Mammary epithelial cell (primary cell): Measurements from ENCODE around the gene VSTM2L.

Experiments
- EZH2 ChIP-seq: IDR thresholded peaks from 2 replicates; pipeline ENCODE4 v1.6.1; 2012; ENCODE audit warnings: low read length, inconsistent platforms, borderline replicate concordance
- TF ChIP-seq, protein P1 (sequence below), 2 donors: IDR thresholded peaks in 1 of 2; conservative IDR thresholded peaks in 1 of 2; 2 replicates each; pipeline ENCODE4 v1.5.1; 2011 to 2012; ENCODE audit warnings: inconsistent platforms in 2 of 2, low read length in 2 of 2, mild to moderate bottlenecking in 2 of 2, control low read depth in 1 of 2, low read depth in 1 of 2; ENCODE audit not compliant: insufficient read depth in 1 of 2; ENCODE audit errors: extremely low read depth in 1 of 2

DNA sequence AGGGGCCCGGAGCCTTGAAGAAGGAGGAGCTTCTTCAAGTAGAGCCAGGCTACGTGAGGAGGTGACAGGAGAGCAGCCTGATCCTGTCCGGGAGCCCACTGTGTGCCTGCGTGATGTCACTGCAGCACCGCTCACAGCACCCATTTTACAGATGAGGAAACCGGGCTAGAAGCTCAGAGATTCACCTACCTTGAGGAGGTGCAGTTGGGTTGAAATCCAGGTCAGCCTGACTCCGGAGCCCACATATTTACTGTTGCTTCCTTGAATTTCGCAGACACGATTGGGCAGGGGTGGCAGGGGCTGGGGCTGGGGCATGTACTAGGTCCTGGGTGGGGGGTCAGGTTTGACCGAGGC is 12.5 kb downstream of the VSTM2L start:
- TF ChIP-seq, protein P1, sequence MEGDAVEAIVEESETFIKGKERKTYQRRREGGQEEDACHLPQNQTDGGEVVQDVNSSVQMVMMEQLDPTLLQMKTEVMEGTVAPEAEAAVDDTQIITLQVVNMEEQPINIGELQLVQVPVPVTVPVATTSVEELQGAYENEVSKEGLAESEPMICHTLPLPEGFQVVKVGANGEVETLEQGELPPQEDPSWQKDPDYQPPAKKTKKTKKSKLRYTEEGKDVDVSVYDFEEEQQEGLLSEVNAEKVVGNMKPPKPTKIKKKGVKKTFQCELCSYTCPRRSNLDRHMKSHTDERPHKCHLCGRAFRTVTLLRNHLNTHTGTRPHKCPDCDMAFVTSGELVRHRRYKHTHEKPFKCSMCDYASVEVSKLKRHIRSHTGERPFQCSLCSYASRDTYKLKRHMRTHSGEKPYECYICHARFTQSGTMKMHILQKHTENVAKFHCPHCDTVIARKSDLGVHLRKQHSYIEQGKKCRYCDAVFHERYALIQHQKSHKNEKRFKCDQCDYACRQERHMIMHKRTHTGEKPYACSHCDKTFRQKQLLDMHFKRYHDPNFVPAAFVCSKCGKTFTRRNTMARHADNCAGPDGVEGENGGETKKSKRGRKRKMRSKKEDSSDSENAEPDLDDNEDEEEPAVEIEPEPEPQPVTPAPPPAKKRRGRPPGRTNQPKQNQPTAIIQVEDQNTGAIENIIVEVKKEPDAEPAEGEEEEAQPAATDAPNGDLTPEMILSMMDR (conservative IDR thresholded peaks at IDR 0.05 in 1 of 2, IDR thresholded peaks at IDR 0.05 in 1 of 2; ENCODE audit: extremely low read depth in 1 of 2, insufficient read depth in 1 of 2, low read depth in 1 of 2, low read length in 2 of 2), result no peak
- TF ChIP-seq EZH2, result no peak
